T-helper 22 cell (primary cell): Measurements from ENCODE around the gene MALL.
"Not testable (repeated sequence)": the region's sequence is repeated elsewhere in the genome, so short reads cannot be mapped to it uniquely, and the experiment has no call there.

ENCODE experiments used
- DNase-seq: peaks from one replicate; pipeline ENCODE4 v3.0.0-alpha.2; 2020; ENCODE audit warnings: low read depth

Gene MALL

GRCh38 chr2:110115291-110116032 lies at the start of gene MALL:
TSS of gene MALL (minus strand) at chr2:110115822. CDS start at chr2:110115792, 30 bp downstream.
- DNase-seq = no peak

- no peak for DNase-seq
Observed at GRCh38 chr2:110157153-110157793, 41.7 kb upstream of the MALL start.

- DNase-seq = not testable (repeated sequence)
Observed at GRCh38 chr2:110154828-110155227, 39.2 kb upstream of the MALL start.

GRCh38 chr2:110154188-110154587 lies 38.6 kb upstream of the MALL start:
- not testable (repeated sequence) for DNase-seq

- DNase-seq = no peak
Observed at GRCh38 chr2:110153416-110153815, 37.8 kb upstream of the MALL start.

GRCh38 chr2:110152943-110153342 lies 37.3 kb upstream of the MALL start:
- no peak for DNase-seq

- DNase-seq = no peak
Observed at GRCh38 chr2:110149330-110150220, 34.0 kb upstream of the MALL start.

- DNase-seq = no peak
Observed at GRCh38 chr2:110146945-110147332, 31.3 kb upstream of the MALL start.

- no peak for DNase-seq
Observed at GRCh38 chr2:110146183-110146944, 30.7 kb upstream of the MALL start.

GRCh38 chr2:110143982-110144381 lies 28.4 kb upstream of the MALL start:
- DNase-seq = no peak

GRCh38 chr2:110140401-110140800 lies 24.8 kb upstream of the MALL start:
- DNase-seq = no peak

- no peak for DNase-seq
Observed at GRCh38 chr2:110134025-110134424, 18.4 kb upstream of the MALL start.

GRCh38 chr2:110131166-110131565 lies 15.5 kb upstream of the MALL start:
- no peak for DNase-seq

- no peak for DNase-seq
Observed at GRCh38 chr2:110130757-110131156, 15.1 kb upstream of the MALL start.

- DNase-seq = no peak
Observed at GRCh38 chr2:110126906-110127305, 11.3 kb upstream of the MALL start.

GRCh38 chr2:110126086-110126773 lies 10.6 kb upstream of the MALL start:
- no peak for DNase-seq

- DNase-seq = no peak
Observed at GRCh38 chr2:110124939-110125691, 9.5 kb upstream of the MALL start.

GRCh38 chr2:110124038-110124825 lies 8.6 kb upstream of the MALL start:
- DNase-seq = no peak

- DNase-seq = no peak
Observed at GRCh38 chr2:110121592-110121991, 6.0 kb upstream of the MALL start.

GRCh38 chr2:110121052-110121334 lies 5.4 kb upstream of the MALL start:
- DNase-seq = no peak
